Measurements from ENCODE around the gene ZIC4. TPM values are rescaled to one million over a fixed set of nuclear protein-coding genes. Genes with fewer than 3 reads are reported as not detected.

Gene ZIC4
- total and polyA plus RNA-seq, 2 experiments from 2014 or later: 0.17 TPM; not detected in 1

DNA sequence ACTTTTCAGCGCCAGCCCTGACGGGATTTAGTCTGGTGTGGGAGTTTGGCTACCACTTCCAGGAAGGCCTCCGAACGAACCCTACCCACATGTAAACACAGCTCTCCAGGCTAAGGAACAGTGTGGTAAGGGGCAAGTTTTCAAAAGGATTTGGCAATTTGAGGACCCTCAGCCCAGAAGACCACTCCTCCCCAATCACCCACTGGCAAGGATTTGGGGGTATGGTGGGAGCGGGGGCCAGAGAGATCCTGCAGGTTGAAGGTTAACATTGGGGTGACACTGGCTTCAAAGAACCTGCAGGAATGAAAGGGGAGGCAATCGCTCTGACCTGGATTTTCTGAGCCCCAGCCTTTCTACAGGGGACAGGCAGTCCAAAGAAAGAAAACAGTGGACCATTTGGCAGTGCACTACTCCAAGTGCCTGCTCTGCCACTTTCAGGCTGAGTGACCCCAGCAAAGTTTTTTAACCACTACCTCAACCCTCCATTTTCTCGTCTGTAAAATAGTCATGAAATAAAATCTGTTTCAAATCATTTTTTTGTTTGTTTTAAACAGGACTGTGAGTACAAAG is 34.5 kb downstream of the ZIC4 start:
- Histone ChIP-seq H3K79me2 (no peaks in the 10 kb centered on the region), H4K20me1 (ENCODE audit: insufficient read depth, poor library complexity, severe bottlenecking) (no peaks in the 10 kb centered on the region), H3K9me2 (replicated peaks; ENCODE audit: insufficient read depth) (no peaks in the 10 kb centered on the region), H3K36me3 (replicated peaks; ENCODE audit: insufficient read depth, low read depth) (no peaks in the 10 kb centered on the region), H3K4me3 (no peak overlapping the region), H3K4me2 (no peak overlapping the region), H3K9me3 (ENCODE audit: low read depth) (no peaks in the 10 kb centered on the region), H2AFZ (no peak overlapping the region), H3K4me1 (ENCODE audit: insufficient read depth) (no peaks in the 10 kb centered on the region), H3K27ac (no peak overlapping the region), H3K27me3 (peaks cover 98% of the 10 kb centered on the region)
- 12% methylated on average over 6 of the region's 7 CpGs for WGBS (ENCODE audit: low lambda C conversion rate, missing lambda C conversion rate)
- TF ChIP-seq EZH2phosphoT487 (IDR thresholded peaks at IDR 0.05; ENCODE audit: low read depth, severe bottlenecking, unreplicated experiment): no peak
- no peak for TF ChIP-seq EZH2 (IDR thresholded peaks at IDR 0.05; ENCODE audit: borderline replicate concordance)
- TF ChIP-seq, protein P1, sequence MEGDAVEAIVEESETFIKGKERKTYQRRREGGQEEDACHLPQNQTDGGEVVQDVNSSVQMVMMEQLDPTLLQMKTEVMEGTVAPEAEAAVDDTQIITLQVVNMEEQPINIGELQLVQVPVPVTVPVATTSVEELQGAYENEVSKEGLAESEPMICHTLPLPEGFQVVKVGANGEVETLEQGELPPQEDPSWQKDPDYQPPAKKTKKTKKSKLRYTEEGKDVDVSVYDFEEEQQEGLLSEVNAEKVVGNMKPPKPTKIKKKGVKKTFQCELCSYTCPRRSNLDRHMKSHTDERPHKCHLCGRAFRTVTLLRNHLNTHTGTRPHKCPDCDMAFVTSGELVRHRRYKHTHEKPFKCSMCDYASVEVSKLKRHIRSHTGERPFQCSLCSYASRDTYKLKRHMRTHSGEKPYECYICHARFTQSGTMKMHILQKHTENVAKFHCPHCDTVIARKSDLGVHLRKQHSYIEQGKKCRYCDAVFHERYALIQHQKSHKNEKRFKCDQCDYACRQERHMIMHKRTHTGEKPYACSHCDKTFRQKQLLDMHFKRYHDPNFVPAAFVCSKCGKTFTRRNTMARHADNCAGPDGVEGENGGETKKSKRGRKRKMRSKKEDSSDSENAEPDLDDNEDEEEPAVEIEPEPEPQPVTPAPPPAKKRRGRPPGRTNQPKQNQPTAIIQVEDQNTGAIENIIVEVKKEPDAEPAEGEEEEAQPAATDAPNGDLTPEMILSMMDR (IDR thresholded peaks at IDR 0.05; ENCODE audit: poor library complexity): no peak
- DNase-seq (ENCODE audit: low spot score): no peak

DNA sequence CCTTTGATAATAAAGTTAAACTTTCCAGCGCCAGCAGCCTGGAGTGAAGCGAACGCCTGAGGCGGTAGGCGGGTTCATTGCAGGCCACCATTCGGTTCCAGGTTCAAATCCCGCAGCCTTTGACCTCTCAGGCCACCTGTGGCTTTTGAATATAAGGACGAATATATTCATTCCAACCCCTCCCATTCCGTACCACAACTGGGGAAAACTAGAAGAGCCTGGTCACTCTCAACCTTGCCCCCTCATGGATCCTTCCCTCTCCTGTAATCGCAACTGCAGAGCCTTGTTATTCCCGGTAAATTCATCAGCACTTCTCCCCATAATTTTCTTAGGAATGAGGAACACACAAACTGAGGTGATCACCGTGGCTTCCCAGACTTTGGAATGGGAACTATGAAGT is 35.2 kb downstream of the ZIC4 start:
- Histone ChIP-seq H2AFZ (no peak overlapping the region), H3K9me3 (ENCODE audit: low read depth) (no peaks in the 10 kb centered on the region), H3K4me2 (no peak overlapping the region), H3K27ac (no peak overlapping the region), H3K79me2 (no peaks in the 10 kb centered on the region), H3K27me3 (peaks cover 96% of the 10 kb centered on the region), H3K36me3 (replicated peaks; ENCODE audit: insufficient read depth, low read depth) (no peaks in the 10 kb centered on the region), H3K4me3 (no peak overlapping the region), H3K9me2 (replicated peaks; ENCODE audit: insufficient read depth) (no peaks in the 10 kb centered on the region), H4K20me1 (ENCODE audit: insufficient read depth, poor library complexity, severe bottlenecking) (no peaks in the 10 kb centered on the region), H3K4me1 (ENCODE audit: insufficient read depth) (no peaks in the 10 kb centered on the region)
- no peak for DNase-seq (ENCODE audit: low spot score)
- TF ChIP-seq EZH2phosphoT487 (IDR thresholded peaks at IDR 0.05; ENCODE audit: low read depth, severe bottlenecking, unreplicated experiment) (no peak), EZH2 (IDR thresholded peaks at IDR 0.05; ENCODE audit: borderline replicate concordance) (no peak)
- TF ChIP-seq, protein P1 (IDR thresholded peaks at IDR 0.05; ENCODE audit: poor library complexity): no peak
- WGBS (ENCODE audit: low lambda C conversion rate, missing lambda C conversion rate): 3% methylated on average over 12 of the region's 12 CpGs

GRCh38 chr3:147370349-147370748 is 36.0 kb downstream of the ZIC4 start:
- Histone ChIP-seq H2AFZ (no peak overlapping the region), H3K9me2 (replicated peaks; ENCODE audit: insufficient read depth) (no peaks in the 10 kb centered on the region), H3K27me3 (peaks cover 96% of the 10 kb centered on the region), H3K4me1 (ENCODE audit: insufficient read depth) (no peaks in the 10 kb centered on the region), H3K79me2 (no peaks in the 10 kb centered on the region), H3K9me3 (ENCODE audit: low read depth) (no peaks in the 10 kb centered on the region), H3K4me3 (no peak overlapping the region), H3K27ac (no peak overlapping the region), H3K4me2 (no peak overlapping the region), H4K20me1 (ENCODE audit: insufficient read depth, poor library complexity, severe bottlenecking) (no peaks in the 10 kb centered on the region), H3K36me3 (replicated peaks; ENCODE audit: insufficient read depth, low read depth) (no peaks in the 10 kb centered on the region)
- WGBS (ENCODE audit: low lambda C conversion rate, missing lambda C conversion rate): 9% methylated on average over 19 of the region's 19 CpGs
- peak; percentile 52 for TF ChIP-seq EZH2phosphoT487 (IDR thresholded peaks at IDR 0.05; ENCODE audit: low read depth, severe bottlenecking, unreplicated experiment)
- TF ChIP-seq EZH2 (IDR thresholded peaks at IDR 0.05; ENCODE audit: borderline replicate concordance): no peak
- TF ChIP-seq, protein P1 (IDR thresholded peaks at IDR 0.05; ENCODE audit: poor library complexity): no peak
- no peak for DNase-seq (ENCODE audit: low spot score)
